H1 (cell line): ENCODE results near the gene TMEM183A. TPM values are rescaled to one million over a fixed set of nuclear protein-coding genes. Genes with fewer than 3 reads are reported as not detected.

Experiments
- CREB1 ChIP-seq: IDR thresholded peaks from 2 replicates; pipeline ENCODE4 v1.6.1; 2012; ENCODE audit warnings: inconsistent platforms
- EZH2 ChIP-seq: fragments of 200-600 bp; sonication (generic); IDR thresholded peaks from 2 replicates; pipeline ENCODE4 v1.7.1; 2012; ENCODE audit warnings: low read depth, mild to moderate bottlenecking, moderate library complexity, low read length, inconsistent platforms; ENCODE audit not compliant: severe bottlenecking
- FOSL1 ChIP-seq: IDR thresholded peaks from 2 replicates; pipeline ENCODE4 v1.6.1; 2011; ENCODE audit warnings: mild to moderate bottlenecking, low read depth, low read length, moderate library complexity; ENCODE audit not compliant: insufficient read depth
- GTF2F1 ChIP-seq: IDR thresholded peaks from 2 replicates; pipeline ENCODE4 v1.6.1; 2012; ENCODE audit warnings: low read depth, low read length, improper control_type of control experiment, borderline replicate concordance
- NRF1 ChIP-seq: IDR thresholded peaks from 2 replicates; pipeline ENCODE4 v1.6.1; 2011; ENCODE audit warnings: mild to moderate bottlenecking, low read depth, low read length, improper control_type of control experiment
- SIRT6 ChIP-seq: IDR thresholded peaks from one replicate; pipeline ENCODE4 v1.7.1; 2012; ENCODE audit warnings: low read length, inconsistent platforms
- SP2 ChIP-seq: IDR thresholded peaks from 2 replicates; pipeline ENCODE4 v1.6.1; 2012; ENCODE audit warnings: mild to moderate bottlenecking, low read length, inconsistent platforms
- SRF ChIP-seq: IDR thresholded peaks from 2 replicates; pipeline ENCODE4 v1.6.1; 2011; ENCODE audit warnings: mild to moderate bottlenecking, low read depth, low read length, moderate library complexity
- TAF1 ChIP-seq: IDR thresholded peaks from 2 replicates; pipeline ENCODE4 v1.6.1; 2011; ENCODE audit warnings: mild to moderate bottlenecking, low read depth, low read length
- TEAD4 ChIP-seq: IDR thresholded peaks from 2 replicates; pipeline ENCODE4 v1.6.1; 2012; ENCODE audit warnings: low read depth, low read length, inconsistent platforms, mixed read lengths
- polyA plus RNA-seq, 7 experiments: library from polyadenylated mRNA; depleted of rRNA in 3 of 7; stranded (reverse) in 5 of 7; unstranded in 2 of 7; fragments of >200 nt in 5 of 7; fragments of 200-250 nt in 2 of 7; gene quantifications; 1 replicate in 5 of 7; 2 replicates in 1 of 7; 4 replicates in 1 of 7; pipeline versions ENCODE4 v1.2.1 to v1.2.3, GENCODE V29; 2011 to 2013; ENCODE audit warnings: missing spikeins in 2 of 7, mixed read lengths in 2 of 7
- total RNA-seq: library from RNA; stranded (reverse); fragmentation: NEBNext Ultra II Directional; extraction: Animal tissue kit (Norgen Biotek cat#: 25700); gene quantifications from 2 replicates; pipeline ENCODE4 v1.2.1, GENCODE V29; 2021
- TF ChIP-seq, protein P1 (sequence below): IDR thresholded peaks from 2 replicates; pipeline ENCODE4 v1.6.1; 2012; ENCODE audit warnings: low read length, inconsistent platforms

Gene TMEM183A
- total and polyA plus RNA-seq, 2 of the 8 experiments (the other 6 are each of a cell fraction or from before 2014, with no cell fraction given): 107 to 173 TPM

GRCh38 chr1:203041351-203041932 lies 34.3 kb downstream of the TMEM183A start (continued):
- TF ChIP-seq, protein P1, sequence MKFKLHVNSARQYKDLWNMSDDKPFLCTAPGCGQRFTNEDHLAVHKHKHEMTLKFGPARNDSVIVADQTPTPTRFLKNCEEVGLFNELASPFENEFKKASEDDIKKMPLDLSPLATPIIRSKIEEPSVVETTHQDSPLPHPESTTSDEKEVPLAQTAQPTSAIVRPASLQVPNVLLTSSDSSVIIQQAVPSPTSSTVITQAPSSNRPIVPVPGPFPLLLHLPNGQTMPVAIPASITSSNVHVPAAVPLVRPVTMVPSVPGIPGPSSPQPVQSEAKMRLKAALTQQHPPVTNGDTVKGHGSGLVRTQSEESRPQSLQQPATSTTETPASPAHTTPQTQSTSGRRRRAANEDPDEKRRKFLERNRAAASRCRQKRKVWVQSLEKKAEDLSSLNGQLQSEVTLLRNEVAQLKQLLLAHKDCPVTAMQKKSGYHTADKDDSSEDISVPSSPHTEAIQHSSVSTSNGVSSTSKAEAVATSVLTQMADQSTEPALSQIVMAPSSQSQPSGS: no peak
- no peak for TF ChIP-seq GTF2F1
- TF ChIP-seq FOSL1: no peak
- TF ChIP-seq CREB1: no peak
- TF ChIP-seq NRF1: no peak
- TF ChIP-seq EZH2: no peak
- no peak for TF ChIP-seq SRF
- TF ChIP-seq TEAD4: no peak
- TF ChIP-seq SP2: no peak
- TF ChIP-seq TAF1: no peak
- TF ChIP-seq SIRT6: no peak
